SK-N-MC (cell line): Measurements from ENCODE around the gene PTPRR.

Experiments
- EZH2 ChIP-seq: fragments of 200-600 bp; sonication (generic); IDR thresholded peaks from one replicate; pipeline ENCODE4 v1.6.1; 2017; ENCODE audit warnings: antibody characterized with exemption
- FOXP2 ChIP-seq: optimal IDR thresholded peaks from 2 replicates; pipeline ENCODE3; 2011; ENCODE audit warnings: mild to moderate bottlenecking, moderate library complexity; ENCODE audit not compliant: insufficient read depth; ENCODE audit errors: extremely low read length, control extremely low read depth
- POLR2AphosphoS5 ChIP-seq: IDR thresholded peaks from 2 replicates; pipeline ENCODE4 v1.6.1; 2012; ENCODE audit warnings: mild to moderate bottlenecking, low read depth, low read length, borderline replicate concordance

DNA sequence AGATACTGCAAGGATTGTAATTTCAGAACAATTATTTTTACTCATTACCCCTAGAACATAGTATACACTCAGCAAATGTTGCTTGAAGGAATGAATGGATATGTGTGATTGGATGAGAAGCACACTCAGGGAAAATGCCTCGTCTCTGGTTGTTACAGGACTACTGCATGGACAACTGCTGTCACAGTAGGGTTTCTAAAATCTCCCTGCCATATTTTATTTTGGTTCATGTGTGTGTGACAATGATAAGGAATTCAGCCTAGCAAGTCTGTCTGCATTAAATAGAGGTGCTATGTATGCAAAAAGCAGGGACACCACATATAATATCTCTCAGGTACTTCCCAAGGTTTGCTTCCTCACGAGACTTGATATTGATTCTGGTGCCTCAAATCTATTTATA lies 1.4 kb downstream of the PTPRR start:
- TF ChIP-seq POLR2AphosphoS5: no peak
- TF ChIP-seq EZH2: no peak
- no peak for TF ChIP-seq FOXP2
